Mucosa of descending colon (tissue), 3 donors: ENCODE data around the gene CHERP. TPM values are rescaled to one million over a fixed set of nuclear protein-coding genes. Genes with fewer than 3 reads are reported as not detected.
A peak's percentile ranks its signal among the peaks of the same experiment; 100 is the strongest.

Source experiments
- ATAC-seq: fragments of 200-7000 bp; cut with Tn5 transposase; one replicate; pipeline ENCODE4 v1.9.1; 2020; ENCODE audit warnings: mild to moderate bottlenecking, moderate library complexity
- DNase-seq, 3 donors: peaks; one replicate each; pipeline ENCODE4 v3.0.0-alpha.2; 2020
- H3K36me3 ChIP-seq: fragments of 200-600 bp; one replicate; pipeline ENCODE4 v1.8.0; 2021; ENCODE audit warnings: low read depth, mild to moderate bottlenecking
- H3K4me1 ChIP-seq: fragments of 200-600 bp; one replicate; pipeline ENCODE4 v1.8.0; 2021; ENCODE audit warnings: low read depth, mild to moderate bottlenecking
- H3K4me3 ChIP-seq: fragments of 200-600 bp; one replicate; pipeline ENCODE4 v1.8.0; 2021; ENCODE audit warnings: mild to moderate bottlenecking
- H3K9me3 ChIP-seq: fragments of 200-600 bp; one replicate; pipeline ENCODE4 v1.8.0; 2021; ENCODE audit warnings: mild to moderate bottlenecking
- CTCF ChIP-seq: fragments of 200-600 bp; IDR thresholded peaks from one replicate; pipeline ENCODE4 v1.8.0; 2022; ENCODE audit warnings: antibody characterized with exemption, mild to moderate bottlenecking
- intact Hi-C, 2 donors: fragments of 100-400 bp; cut with DNase I in 1 of 2; cut with micrococcal nuclease in 1 of 2; formaldehyde crosslinking; loops; one replicate each; pipeline versions ENCODE4 v1.11.0 to v1.11.1; 2022; cut with DNase I, micrococcal nuclease
- total RNA-seq, 3 donors: library from RNA; stranded (reverse); fragmentation: NEBNext Ultra II Directional in 2 of 3; extraction: Animal tissue kit (Norgen Biotek cat#: 25700) in 2 of 3; gene quantifications; one replicate each; pipeline versions ENCODE4 v1.2.1 to v1.2.4, GENCODE V29; 2021 to 2023
- donor health status: DM: no; HTN: no; CAD: no; lungs with moderate emphysema.
- donor health status: DM: no; HTN: no; CAD: no.
- donor health status: DM: no; HTN: yes; CAD: no.

Gene CHERP
- total RNA-seq, 3 donors from 2014 or later: 36.3 to 43.0 (median 38.8) TPM

DNA sequence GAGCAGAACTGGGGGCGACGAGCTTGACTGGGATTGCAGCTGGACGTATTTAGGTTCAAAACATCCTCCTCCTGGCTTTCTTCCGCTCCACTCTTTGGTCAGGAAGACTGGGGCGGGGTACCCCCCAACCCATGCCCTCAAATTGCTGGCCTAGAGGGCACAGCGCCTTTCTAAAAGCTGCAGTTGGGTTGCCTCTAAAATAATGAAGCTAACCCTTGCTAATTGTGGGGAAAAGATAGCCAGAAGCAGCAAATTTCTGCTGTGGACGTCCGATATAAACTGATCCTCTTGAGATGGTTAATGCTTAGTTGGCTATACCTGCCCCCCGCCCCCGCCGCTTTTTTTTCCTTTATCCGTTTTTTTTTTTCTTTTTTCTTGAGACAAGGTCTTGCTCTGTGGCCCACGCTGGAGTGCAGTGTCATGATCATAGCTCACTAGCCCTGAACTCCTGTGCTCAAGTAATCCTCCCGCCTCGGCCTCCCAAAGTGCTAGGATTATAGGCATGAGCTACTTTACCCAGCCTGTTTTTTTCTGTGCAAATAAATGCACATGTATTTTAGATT lies 754 bp upstream of the CHERP start:
- no peak for ATAC-seq
- TF ChIP-seq CTCF: no peak
- H3K4me1 ChIP-seq: peaks cover 21% of the 10 kb centered on the region
- peak overlapping the region; percentile 96 for H3K4me3 ChIP-seq
- no peaks in the 10 kb centered on the region for H3K9me3 ChIP-seq
- H3K36me3 ChIP-seq: no peaks in the 10 kb centered on the region
- no peak for DNase-seq
- intact Hi-C loops: no loop called here

- Histone ChIP-seq H3K4me1 (peaks cover 21% of the 10 kb centered on the region), H3K4me3 (peak overlapping the region; percentile 96), H3K9me3 (no peaks in the 10 kb centered on the region), H3K36me3 (no peaks in the 10 kb centered on the region)
- DNase-seq (no peak), ATAC-seq (peak; percentile 1)
- intact Hi-C loops: no loop called here
- no peak for TF ChIP-seq CTCF
Measured at GRCh38 chr19:16541526-16542044, 652 bp downstream of the CHERP start.

- TF ChIP-seq CTCF: no peak
- H3K36me3 ChIP-seq: no peaks in the 10 kb centered on the region
- H3K4me3 ChIP-seq: no peak overlapping the region
- ATAC-seq (no peak), DNase-seq (no peak)
- peaks cover 21% of the 10 kb centered on the region for H3K4me1 ChIP-seq
- no peaks in the 10 kb centered on the region for H3K9me3 ChIP-seq
- intact Hi-C loops: no loop called here
Measured at GRCh38 chr19:16540948-16541347, 1.3 kb downstream of the CHERP start.

DNA sequence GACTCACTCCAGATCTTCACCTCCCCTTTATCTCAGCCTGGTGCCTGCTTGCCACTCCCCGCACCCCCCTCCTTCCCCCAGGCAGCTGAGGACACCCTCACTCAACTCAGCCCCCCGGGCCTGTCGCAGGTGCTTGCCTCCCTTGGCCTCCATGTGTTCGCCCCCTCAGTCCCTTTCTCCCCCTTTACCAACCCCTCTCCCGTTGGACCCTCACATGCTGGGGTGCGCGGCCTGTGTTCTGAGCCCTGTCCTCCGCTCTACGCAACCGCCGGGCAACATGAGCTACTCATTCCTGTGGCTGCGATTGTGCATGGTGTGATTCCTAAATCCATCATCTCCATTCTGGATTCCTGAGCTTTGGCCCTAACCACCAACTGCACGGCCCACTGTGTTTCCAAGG lies 5.1 kb downstream of the CHERP start:
- ATAC-seq (no peak), DNase-seq (no peak)
- Histone ChIP-seq H3K9me3 (no peaks in the 10 kb centered on the region), H3K4me3 (no peak overlapping the region), H3K4me1 (peaks cover 15% of the 10 kb centered on the region), H3K36me3 (peaks cover 19% of the 10 kb centered on the region)
- no peak for TF ChIP-seq CTCF
- intact Hi-C loops: no loop called here

- no peak overlapping the region for H3K4me3 ChIP-seq
- DNase-seq (no peak), ATAC-seq (no peak)
- peaks cover 10% of the 10 kb centered on the region for H3K4me1 ChIP-seq
- TF ChIP-seq CTCF: no peak
- intact Hi-C loops: no loop called here
- H3K36me3 ChIP-seq: peaks cover 26% of the 10 kb centered on the region
- H3K9me3 ChIP-seq: no peaks in the 10 kb centered on the region
Measured at GRCh38 chr19:16536130-16536529, 6.1 kb downstream of the CHERP start.

DNA sequence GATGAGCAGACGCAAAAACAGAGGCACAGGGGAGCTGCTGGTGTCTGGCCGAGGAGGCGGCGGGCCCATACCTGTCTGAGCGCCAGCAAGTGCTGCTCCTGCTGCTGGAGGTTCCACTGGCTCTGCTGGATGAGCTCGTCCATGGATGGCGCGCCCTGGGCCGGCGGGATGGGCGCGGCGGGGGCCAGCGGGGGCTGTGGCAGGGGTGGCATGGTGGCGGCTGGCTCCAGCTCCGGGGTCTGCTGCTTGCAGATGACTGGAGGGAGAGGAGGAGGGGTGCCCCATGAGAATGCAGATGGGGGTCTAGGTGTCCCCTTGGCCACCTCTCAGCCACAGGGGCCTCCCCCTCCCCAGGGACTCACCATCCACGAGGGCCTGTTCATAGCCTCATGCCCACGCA lies 6.9 kb downstream of the CHERP start:
- ATAC-seq (no peak), DNase-seq (no peak)
- Histone ChIP-seq H3K4me1 (peaks cover 2% of the 10 kb centered on the region), H3K4me3 (no peak overlapping the region), H3K9me3 (no peaks in the 10 kb centered on the region), H3K36me3 (peaks cover 28% of the 10 kb centered on the region)
- intact Hi-C loops: no loop called here
- no peak for TF ChIP-seq CTCF
